Hematopoietic multipotent progenitor cell (in vitro differentiated cells): Measurements from ENCODE around the gene UGT2A3. TPM values are rescaled to one million over a fixed set of nuclear protein-coding genes. Genes with fewer than 3 reads are reported as not detected.

Experiments used
- DNase-seq, 3 donors: peaks; one replicate each; pipeline ENCODE4 v3.0.0-alpha.2; 2011 to 2015; ENCODE audit warnings: low read depth in 2 of 3, low spot score in 2 of 3
- small RNA-seq: library from RNA; depleted of rRNA; stranded (forward); fragments of <200 nt; gene quantifications from one replicate; pipeline ENCODE3, GENCODE V24; 2012
- total RNA-seq: library from RNA; depleted of rRNA; stranded (reverse); fragments of >200 nt; gene quantifications from one replicate; pipeline ENCODE4 v1.2.3, GENCODE V29; 2012

UGT2A3 gene
- total RNA-seq, 1 donor, result not detected

DNA sequence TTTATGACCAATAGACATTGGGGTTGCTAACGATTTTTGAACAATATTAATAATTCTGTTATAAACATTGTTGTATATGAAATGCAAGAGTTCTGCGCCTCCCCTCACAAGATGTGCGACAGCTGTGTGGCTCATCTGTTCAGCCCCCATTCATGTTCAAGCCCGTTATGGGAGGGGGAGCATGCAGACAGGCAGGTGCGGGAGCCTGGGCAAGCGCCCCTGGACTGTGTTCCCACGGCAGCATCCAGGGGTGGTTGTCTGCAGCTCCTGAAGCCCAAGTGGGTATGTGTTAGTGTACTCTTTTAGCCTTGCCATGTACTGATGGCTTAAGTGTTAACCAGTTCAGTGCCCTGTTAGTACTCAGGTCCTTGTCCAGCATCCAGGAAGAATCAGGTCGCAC is 34.6 kb downstream of the UGT2A3 start:
- DNase-seq, result no peak

DNA sequence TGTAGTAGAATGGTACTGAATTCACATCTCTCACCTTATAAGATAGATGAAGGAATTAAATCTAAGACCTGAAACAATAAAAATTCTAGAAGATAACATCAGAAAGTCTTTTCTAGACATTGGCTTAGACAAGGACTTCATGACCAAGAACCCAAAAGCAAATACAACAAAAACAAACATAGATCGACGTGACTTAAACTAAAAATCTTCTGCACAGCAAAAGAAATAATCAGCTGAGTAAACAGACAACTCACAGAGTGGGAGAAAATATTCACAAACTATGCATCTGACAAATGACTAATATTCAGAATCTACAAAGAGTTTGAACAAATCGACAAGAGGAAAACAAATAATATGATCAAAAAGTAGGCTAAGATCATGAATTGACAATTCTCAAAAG is 38.8 kb downstream of the UGT2A3 start:
- DNase-seq, result no peak

- no peak for DNase-seq
These were observed 42.2 kb downstream of the UGT2A3 start for GRCh38 chr4:68909385-68909784.

DNA sequence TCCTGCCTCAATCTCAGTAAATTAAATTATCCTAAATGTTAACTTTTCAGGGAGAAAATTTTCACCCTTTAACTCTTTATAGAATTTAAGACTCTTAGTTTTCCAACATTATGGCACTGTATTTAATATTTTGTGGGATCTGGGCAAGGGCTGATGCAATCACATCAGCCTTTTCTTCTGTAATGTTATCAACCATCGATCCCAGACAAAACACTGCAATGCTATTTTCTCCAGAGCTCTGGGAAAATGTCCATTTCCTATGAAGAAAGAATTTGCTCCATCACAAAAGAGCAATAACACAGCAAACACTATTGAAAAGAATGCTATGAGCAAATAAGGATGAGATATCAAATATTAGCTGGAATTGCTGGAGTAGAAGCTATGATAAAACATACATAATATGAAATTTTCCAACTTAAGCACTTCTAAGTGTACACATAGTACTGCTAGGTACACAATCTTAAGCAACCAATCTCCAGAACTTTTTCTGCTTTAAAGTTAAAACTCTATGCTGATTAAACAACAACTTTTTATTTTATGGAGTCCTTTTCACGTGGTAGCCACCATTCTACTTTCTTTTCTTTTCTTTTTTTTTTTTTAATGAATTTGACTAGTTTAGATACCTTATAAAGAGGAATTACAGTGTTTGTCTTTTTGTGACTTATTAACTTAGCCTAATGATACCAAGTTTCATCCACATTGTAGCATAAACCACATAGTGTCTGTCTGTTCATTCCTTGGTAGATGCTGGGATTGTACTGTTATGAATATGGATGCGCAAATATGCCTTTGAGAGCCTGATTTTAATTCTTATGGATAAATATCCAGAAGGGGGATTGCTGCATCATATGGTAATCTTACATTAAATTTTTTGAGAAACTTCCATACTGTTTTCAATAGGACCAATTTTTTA is 43.6 kb downstream of the UGT2A3 start:
- no peak for DNase-seq

DNA sequence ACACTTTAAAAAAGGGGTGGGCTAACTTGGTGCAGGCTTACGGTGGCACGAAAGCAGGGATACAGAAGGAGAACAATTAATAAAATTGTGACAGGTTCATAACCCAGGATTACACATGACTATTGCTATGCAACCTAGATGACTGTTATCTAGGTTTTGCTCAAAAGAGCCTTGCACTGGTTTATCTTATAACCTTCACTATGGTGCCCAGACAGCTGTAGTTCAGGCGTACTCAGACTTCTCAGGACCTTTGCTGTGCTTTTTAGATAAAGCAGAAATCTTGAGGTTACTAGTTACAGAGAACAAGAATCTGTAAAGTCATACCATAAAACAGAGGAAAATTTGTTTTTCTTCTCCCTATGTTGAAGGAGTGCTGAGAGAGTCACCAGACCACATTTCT is 44.4 kb downstream of the UGT2A3 start:
- no peak for DNase-seq

DNA sequence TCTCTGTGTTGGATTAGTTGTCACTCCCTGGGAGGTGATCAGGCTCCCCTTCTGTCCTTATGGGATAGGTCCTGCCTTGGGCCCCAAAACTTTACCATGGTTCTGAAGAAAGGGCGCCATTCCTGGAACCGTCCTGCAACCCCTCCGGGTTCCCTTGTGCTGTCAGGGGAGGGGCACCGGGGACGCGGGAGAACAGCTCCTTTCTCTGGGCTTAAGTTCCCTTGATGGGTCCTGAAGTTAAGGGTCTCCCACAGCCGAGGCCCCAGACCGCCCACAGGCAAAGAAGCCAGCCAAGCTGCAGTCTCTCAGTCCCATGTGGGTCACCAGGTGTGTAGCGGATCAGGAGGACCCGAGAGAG is 44.8 kb downstream of the UGT2A3 start:
- no peak for DNase-seq

- DNase-seq, result no peak
These were observed 45.4 kb downstream of the UGT2A3 start for GRCh38 chr4:68905939-68906779.

DNA sequence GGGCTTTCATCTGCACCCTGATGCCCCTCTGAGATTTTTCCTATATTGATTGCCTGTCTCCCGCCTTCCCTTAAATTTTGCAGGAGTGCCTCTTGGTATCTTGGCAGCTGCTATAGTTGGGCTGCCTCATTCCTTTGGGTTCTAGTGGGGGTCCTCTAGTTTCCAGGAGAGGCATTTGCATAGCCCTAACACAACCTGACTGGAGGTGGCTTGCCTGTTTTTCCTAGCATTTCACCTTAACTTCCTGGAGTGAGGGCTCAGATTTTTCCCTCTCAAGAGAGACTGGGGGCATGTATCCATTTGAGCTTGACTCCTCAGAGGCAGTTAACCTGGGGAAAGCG is 46.0 kb downstream of the UGT2A3 start:
- DNase-seq, result no peak

- no peak for DNase-seq
These were observed 46.8 kb downstream of the UGT2A3 start for GRCh38 chr4:68904786-68905185.

DNA sequence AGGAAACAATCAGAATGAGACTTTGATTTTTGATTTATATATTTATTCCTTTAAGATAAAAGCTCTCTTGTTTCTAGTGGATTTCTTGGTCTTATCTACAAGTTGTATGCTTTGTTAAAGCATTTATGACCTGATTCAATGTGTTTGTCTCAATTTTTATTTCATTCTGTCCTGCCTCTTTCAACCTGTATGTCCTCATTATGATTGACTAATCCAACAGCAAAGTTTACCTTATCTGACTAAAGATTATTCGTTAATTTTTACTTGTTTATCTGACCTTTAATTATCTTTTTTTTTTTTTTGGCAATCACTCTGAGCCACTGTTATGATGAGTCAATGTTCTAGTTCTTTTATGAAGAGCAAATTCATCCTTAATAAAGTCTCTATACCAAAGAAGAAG is 54.9 kb downstream of the UGT2A3 start:
- no peak for DNase-seq

GRCh38 chr4:68895561-68896198 is 55.9 kb downstream of the UGT2A3 start:
- no peak for DNase-seq

- no peak for DNase-seq
These were observed 58.7 kb downstream of the UGT2A3 start for GRCh38 chr4:68892861-68893260.

GRCh38 chr4:68891678-68892077 is 59.9 kb downstream of the UGT2A3 start:
- DNase-seq, result no peak

DNA sequence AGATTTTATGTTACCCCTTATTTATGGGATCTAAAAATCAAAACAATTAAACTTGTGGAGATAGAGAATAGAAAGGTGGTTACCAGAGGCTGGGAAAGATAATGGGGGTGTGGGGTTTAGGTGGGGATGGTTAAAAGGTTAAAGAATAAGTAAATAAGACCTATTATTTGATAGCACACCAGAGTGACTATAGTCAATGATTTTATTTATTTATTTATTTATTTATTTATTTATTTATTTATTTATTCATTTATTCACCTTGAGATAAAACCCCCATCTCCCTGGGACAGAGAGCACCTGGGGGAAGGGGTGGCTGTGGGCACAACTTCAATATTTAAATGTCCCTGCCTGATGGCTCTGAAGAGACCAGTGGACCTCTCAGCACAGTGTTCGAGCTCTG is 66.1 kb downstream of the UGT2A3 start:
- DNase-seq, result no peak

DNA sequence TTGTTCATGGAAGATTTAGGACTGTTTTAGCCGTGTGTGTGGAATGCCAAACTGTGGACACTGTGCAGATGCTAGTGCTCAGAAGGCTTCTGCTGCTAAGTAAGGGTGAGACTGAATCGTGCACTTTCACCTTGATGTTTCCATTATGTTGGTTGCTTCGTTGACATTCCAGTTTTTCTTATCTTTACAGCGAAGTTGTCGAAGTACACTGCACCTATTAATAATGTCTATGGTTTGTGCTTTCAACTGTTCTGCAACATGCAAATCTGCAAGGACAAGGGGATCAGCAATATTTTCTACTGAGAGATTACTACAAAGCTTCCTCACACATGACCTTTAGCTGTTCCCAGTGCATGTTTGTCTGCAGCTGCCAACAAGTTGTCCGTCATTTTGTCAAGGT is 67.7 kb downstream of the UGT2A3 start:
- DNase-seq, result no peak

Small RNA genes within 50 kb of the gene (small RNA-seq; reads per million reads assigned to genes)
- gene AC021146.3, result not detected
- not detected for gene AC021146.6

Other genes starting within 250 kb of the UGT2A3 start
- not detected for gene UGT2B10, start 135.8 kb downstream of the UGT2A3 start, total RNA-seq
- not detected for gene UGT2B7, start 144.7 kb upstream of the UGT2A3 start, total RNA-seq